ENCODE measurements around the gene MAB21L4. TPM values are rescaled to one million over a fixed set of nuclear protein-coding genes. Genes with fewer than 3 reads are reported as not detected.

MAB21L4 gene
- total RNA-seq, 1 donor from 2014 or later: not detected

- DNase-seq (ENCODE audit: low read depth in 2 of 2): peak in 1 of 2 donors; percentile 55
Observed at GRCh38 chr2:240912878-240913809, 17.2 kb upstream of the MAB21L4 start.

- no peak for DNase-seq (ENCODE audit: low read depth in 2 of 2)
Observed at GRCh38 chr2:240911641-240912265, 15.8 kb upstream of the MAB21L4 start.

GRCh38 chr2:240909216-240909974 is 13.4 kb upstream of the MAB21L4 start:
- no peak for DNase-seq (ENCODE audit: low read depth in 2 of 2)

GRCh38 chr2:240906911-240907590 is 11.1 kb upstream of the MAB21L4 start:
- no peak for DNase-seq (ENCODE audit: low read depth in 2 of 2)

GRCh38 chr2:240906141-240906910 is 10.4 kb upstream of the MAB21L4 start, which contains the start of gene CROCC2:
CROCC2 (plus strand) TSS chr2:240906336; CDS start chr2:240906514, 178 bp downstream.
- no peak for DNase-seq (ENCODE audit: low read depth in 2 of 2)

- DNase-seq (ENCODE audit: low read depth in 2 of 2): no peak
Observed at GRCh38 chr2:240905176-240905781, 9.3 kb upstream of the MAB21L4 start.

- no peak for DNase-seq (ENCODE audit: low read depth in 2 of 2)
Observed at GRCh38 chr2:240904216-240905175, 8.5 kb upstream of the MAB21L4 start.

GRCh38 chr2:240903191-240904060 is 7.5 kb upstream of the MAB21L4 start:
- no peak for DNase-seq (ENCODE audit: low read depth in 2 of 2)

- no peak for DNase-seq (ENCODE audit: low read depth in 2 of 2)
Observed at GRCh38 chr2:240902615-240903041, 6.7 kb upstream of the MAB21L4 start.

- no peak for DNase-seq (ENCODE audit: low read depth in 2 of 2)
Observed at GRCh38 chr2:240901986-240902614, 6.1 kb upstream of the MAB21L4 start.

GRCh38 chr2:240900141-240900860 is 4.3 kb upstream of the MAB21L4 start:
- no peak for DNase-seq (ENCODE audit: low read depth in 2 of 2)

- no peak for DNase-seq (ENCODE audit: low read depth in 2 of 2)
Observed at GRCh38 chr2:240899468-240899865, 3.5 kb upstream of the MAB21L4 start.

- DNase-seq (ENCODE audit: low read depth in 2 of 2): peak in 1 of 2 donors; percentile 12
Observed at GRCh38 chr2:240898731-240899467, 2.9 kb upstream of the MAB21L4 start.

- peak; percentile 51 to 67 for DNase-seq (ENCODE audit: low read depth in 2 of 2)
Observed at GRCh38 chr2:240898108-240898730, 2.3 kb upstream of the MAB21L4 start.

GRCh38 chr2:240896871-240897692 is 1.1 kb upstream of the MAB21L4 start:
- no peak for DNase-seq (ENCODE audit: low read depth in 2 of 2)

All from dermis microvascular lymphatic vessel endothelial cell (primary cell).